ENCODE data around the gene SPOP.

SPOP gene

GRCh38 chr17:49616086-49616485 is 61.8 kb downstream of the SPOP start:
- no peak for DNase-seq (ENCODE audit: low read depth in 2 of 2)

DNA sequence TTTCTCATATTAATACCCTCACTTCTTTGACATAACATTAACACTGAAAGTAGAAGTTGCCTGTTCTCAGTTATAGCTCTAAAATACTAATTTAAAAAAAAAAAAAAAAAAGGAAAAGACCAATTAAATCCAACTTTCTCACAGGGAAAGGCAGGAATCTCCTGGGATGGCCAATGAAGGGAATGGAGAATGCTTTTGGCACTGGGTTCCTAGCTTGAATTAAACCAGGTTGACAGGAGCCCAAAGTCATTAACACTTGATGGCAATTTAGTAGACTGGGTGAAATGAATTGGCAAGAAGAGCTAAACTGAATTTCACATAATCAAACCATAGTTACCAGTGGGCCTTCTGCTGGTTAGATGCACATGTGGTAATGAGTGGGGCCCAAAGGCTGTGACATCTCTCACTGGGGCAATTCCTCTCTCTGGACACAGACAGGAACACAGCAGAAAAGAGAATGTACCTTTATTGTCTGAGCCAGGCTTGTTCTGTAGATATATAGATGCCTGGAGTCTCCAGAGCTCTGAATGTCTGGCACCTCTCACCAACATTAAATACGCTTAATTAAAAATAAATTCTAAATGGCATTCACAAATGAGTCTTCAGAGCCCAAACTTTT is 64.6 kb downstream of the SPOP start:
- no peak for DNase-seq (ENCODE audit: low read depth in 2 of 2)

DNA sequence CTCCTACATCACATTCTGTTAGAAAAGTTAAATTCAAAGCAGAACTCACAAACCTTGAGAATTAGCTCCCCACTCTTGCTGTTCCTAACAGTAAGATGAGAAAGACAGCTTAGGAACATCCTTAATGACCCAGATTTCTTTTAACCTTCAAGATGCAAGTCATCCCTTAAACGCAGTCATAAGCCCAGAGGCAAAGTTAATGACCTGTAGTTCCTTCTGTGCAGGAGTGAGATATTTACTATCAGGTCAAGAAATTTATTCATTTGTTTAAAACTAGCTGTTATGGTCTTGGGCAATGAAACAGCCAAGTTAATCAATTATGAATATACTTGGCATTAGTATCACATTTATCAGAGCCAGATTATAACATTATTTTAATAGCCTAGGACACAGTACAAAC is 65.2 kb downstream of the SPOP start:
- DNase-seq (ENCODE audit: low read depth in 2 of 2), result no peak

GRCh38 chr17:49610883-49611584 is 66.9 kb downstream of the SPOP start:
- DNase-seq (ENCODE audit: low read depth in 2 of 2), result no peak

GRCh38 chr17:49604314-49604869 is 73.5 kb downstream of the SPOP start:
- no peak for DNase-seq (ENCODE audit: low read depth in 2 of 2)

GRCh38 chr17:49603720-49604119 is 74.2 kb downstream of the SPOP start:
- no peak for DNase-seq (ENCODE audit: low read depth in 2 of 2)

DNA sequence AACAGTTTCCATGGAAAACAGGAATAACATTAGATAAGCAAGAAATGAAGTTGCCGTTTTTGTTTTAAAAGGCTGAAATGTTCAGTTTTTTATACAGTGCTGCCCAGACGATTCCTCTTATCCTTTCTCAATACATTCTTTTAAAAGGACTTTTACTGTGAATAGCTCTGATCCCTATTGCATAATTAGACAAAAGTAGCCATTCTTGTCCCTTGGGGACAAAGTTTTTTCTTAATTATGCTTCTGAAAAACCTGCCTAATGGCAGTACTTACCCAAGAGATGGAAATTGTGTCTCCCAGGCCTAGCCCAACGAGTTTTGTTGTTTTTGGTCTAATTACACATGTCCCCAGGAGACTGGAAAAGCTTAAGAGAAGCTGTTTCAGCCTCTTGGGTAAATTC is 74.7 kb downstream of the SPOP start:
- DNase-seq (ENCODE audit: low read depth in 2 of 2), result no peak

DNA sequence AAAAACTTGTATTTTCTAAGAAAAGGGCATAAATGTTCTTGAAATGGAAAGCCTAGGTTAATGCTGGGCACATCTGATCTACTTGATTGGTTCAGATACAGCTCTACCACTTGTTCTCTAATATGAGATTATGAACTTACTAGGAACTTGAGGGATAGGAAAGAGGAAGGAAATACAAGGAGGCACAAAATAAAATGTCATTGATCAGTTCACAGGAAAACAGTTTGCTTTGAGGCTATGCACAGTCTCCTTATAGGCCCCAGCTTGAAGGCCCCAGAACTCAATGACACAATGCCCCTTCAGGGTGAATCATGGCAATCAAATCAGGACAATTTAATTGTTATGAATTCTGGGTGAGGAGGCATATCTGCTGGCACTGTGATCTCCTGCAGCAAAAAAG is 75.1 kb downstream of the SPOP start:
- no peak for DNase-seq (ENCODE audit: low read depth in 2 of 2)

DNA sequence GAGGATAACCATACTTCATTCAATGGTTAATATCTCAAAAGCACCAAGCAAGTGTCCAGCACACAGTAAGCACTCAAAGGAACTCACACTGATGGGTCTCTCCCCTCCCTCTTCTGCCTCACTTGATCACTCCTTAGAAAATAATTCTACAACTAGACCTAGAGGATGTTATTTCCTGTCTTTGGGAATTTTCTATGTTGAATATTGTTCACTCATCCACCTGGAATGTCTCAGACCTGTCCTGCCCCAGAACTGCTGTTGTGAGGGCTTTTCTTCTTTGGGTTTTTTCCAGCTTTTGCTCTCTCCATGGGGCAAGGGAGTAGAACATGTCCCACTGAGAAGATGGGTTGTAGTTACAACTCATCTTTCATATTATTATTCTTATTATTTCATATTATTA is 76.9 kb downstream of the SPOP start:
- DNase-seq (ENCODE audit: low read depth in 2 of 2), result no peak

DNA sequence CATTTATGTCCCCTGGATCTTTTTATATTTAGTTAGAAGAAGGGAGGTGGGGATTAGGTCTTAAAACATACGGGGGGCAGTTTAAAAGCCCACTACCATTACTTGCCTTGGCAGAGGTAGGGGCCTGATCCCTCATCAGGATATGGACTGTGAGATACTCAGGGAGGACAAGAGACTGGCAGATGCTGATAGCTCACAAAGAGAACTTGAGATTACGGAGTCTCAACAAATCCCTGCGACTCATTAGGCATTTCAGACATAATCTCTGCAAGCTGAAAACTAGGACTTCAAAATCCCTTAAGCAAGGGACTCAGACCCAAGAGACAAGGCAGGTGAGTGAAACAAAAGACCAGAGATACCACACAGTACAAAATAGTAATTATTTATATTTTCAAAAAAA is 79.0 kb downstream of the SPOP start:
- DNase-seq (ENCODE audit: low read depth in 2 of 2), result no peak

- no peak for DNase-seq (ENCODE audit: low read depth in 2 of 2)
Measured at GRCh38 chr17:49597928-49598655, 79.8 kb downstream of the SPOP start.

GRCh38 chr17:49597436-49597835 is 80.5 kb downstream of the SPOP start:
- no peak for DNase-seq (ENCODE audit: low read depth in 2 of 2)

DNA sequence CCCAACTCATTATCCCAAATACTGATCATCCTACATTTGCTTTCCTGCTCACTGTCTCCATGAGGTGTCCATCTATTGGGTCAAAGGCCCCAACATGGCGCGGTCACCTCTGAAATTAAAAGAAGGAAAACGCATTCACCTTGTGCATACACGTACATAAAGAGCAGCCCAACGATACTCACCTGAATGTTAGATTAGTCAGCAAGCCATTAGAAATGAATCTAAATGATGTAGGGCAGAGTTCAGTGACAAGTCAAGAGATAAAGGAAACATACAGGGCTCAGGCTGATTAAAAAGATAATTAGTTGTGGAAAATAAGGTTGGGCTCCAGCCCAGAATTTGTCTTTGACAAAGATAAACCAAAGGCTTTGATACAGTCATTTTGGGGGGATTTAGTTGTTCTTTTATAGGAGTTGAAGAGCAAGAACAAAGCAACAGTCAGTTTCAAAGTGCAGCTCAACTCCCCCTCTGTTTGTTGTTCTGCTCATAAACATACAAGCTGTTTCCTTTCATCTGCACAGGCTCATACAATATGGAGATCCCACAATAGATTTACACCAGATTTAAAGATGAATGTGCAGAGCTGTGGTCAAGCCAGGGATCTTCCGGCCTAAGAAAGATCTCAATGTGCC is 81.2 kb downstream of the SPOP start:
- DNase-seq (ENCODE audit: low read depth in 2 of 2), result no peak

- DNase-seq (ENCODE audit: low read depth in 2 of 2), result no peak
Measured at GRCh38 chr17:49595980-49596379, 81.9 kb downstream of the SPOP start.

DNA sequence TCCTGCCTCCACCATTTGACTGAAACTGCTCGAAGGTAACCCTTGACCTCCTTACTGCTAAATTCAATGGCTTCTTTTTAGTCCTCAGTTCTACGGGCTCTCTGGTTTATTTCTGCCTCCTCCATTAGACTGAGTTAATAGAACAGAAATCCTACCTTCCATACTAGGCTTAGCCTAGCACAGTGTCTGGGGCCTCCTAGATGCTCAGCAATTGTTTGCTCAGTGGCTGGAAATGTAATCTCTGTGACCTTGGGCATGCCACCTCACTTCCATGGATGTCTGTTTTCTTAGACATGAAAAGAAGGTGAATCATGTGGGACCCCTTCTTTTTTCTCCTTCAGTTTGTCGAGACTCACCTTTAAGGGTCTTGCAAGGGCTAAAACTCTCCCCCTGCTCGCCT is 82.6 kb downstream of the SPOP start:
- no peak for DNase-seq (ENCODE audit: low read depth in 2 of 2)

- DNase-seq (ENCODE audit: low read depth in 2 of 2), result no peak
Measured at GRCh38 chr17:49592263-49592662, 85.6 kb downstream of the SPOP start.

DNA sequence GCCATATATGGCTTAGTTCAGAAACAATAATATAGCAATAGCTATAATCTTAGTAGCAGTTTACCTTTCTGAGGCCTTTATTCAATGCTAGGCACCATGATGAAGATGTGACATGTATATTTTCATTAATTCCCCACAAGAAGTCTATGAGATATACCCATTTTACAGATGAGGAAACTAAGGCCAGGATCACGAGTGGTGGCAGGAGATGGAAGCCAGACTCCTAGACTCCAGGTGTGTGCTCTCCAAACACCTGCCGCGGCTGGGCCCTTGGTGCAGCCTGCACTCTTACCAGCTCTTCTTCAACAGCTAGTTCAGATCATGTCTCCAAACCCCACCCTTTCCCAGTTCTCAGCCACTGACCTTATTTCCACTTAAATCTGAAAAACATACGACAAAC is 87.0 kb downstream of the SPOP start:
- DNase-seq (ENCODE audit: low read depth in 2 of 2), result no peak

DNA sequence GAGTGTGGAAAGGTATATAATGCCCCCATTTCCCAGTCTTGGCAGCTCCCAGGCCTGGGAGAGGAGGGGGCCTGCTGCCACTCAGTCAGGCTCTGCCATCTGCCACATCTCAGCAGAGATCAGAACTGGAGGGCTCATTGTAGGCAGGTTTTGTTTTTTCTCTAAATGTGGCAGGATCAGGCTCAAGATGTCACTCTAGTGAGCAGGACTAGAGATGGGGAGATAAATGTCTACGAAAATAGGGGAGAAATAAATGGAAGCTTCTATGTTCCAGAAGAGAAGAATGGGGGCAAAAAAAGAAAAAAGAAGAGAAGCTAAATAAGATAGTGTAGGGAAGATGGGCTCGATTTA is 88.3 kb downstream of the SPOP start:
- DNase-seq (ENCODE audit: low read depth in 2 of 2), result no peak

- no peak for DNase-seq (ENCODE audit: low read depth in 2 of 2)
Measured at GRCh38 chr17:49588726-49589576, 88.9 kb downstream of the SPOP start.

- DNase-seq (ENCODE audit: low read depth in 2 of 2), result no peak
Measured at GRCh38 chr17:49588312-49588711, 89.6 kb downstream of the SPOP start.

GRCh38 chr17:49587366-49588073 is 90.4 kb downstream of the SPOP start:
- no peak for DNase-seq (ENCODE audit: low read depth in 2 of 2)
